OCI-LY7 (cell line): ENCODE measurements around the gene ABHD8. TPM values are rescaled to one million over a fixed set of nuclear protein-coding genes. Genes with fewer than 3 reads are reported as not detected.

Experiments used
- BruUV-seq: library from RNA; stranded (reverse); fragments of 400-500 nt; replicated peaks from 2 replicates; lab custom pipeline; 2021; lab: Mats Ljungman, UMichigan
- CTCF ChIA-PET: fragments of 300-600 bp; sonication (Branson Sonifier 250); formaldehyde crosslinking; loops from one replicate; lab custom pipeline; 2022; ENCODE audit warnings: antibody characterized with exemption; ENCODE audit not compliant: unreplicated experiment; lab: Charles Lee
- POLR2A ChIA-PET: fragments of 300-600 bp; sonication (Branson Sonifier 250); formaldehyde crosslinking; loops from one replicate; lab custom pipeline; 2022; ENCODE audit warnings: antibody characterized with exemption; lab: Charles Lee
- DNase-seq: peaks from one replicate; pipeline ENCODE4 v3.0.0-alpha.2; 2015; ENCODE audit warnings: low spot score
- H2AFZ ChIP-seq: fragments of 200-600 bp; sonication (generic), shearing (Covaris generic); 2 replicates; pipeline ENCODE4 v1.6.1; 2014; ENCODE audit warnings: mild to moderate bottlenecking, antibody characterized with exemption, low read length, moderate library complexity
- H3K27ac ChIP-seq: fragments of 200-600 bp; sonication (generic); 2 replicates; pipeline ENCODE4 v1.5.1; 2014; ENCODE audit warnings: mixed run types, low read depth, mild to moderate bottlenecking, moderate library complexity, low read length, inconsistent platforms; ENCODE audit not compliant: poor library complexity, severe bottlenecking
- H3K36me3 ChIP-seq: fragments of 200-600 bp; sonication (generic); 2 replicates; pipeline ENCODE4 v1.6.1; 2014; ENCODE audit warnings: mild to moderate bottlenecking, antibody characterized with exemption, low read length, moderate library complexity, mixed read lengths; ENCODE audit not compliant: insufficient read depth
- H3K4me1 ChIP-seq: fragments of 200-600 bp; sonication (generic); 2 replicates; pipeline ENCODE4 v1.5.1; 2014; ENCODE audit warnings: mild to moderate bottlenecking, low read length; ENCODE audit not compliant: insufficient read depth, poor library complexity, severe bottlenecking
- H3K4me2 ChIP-seq: fragments of 200-600 bp; sonication (generic); 2 replicates; pipeline ENCODE4 v1.6.1; 2014; ENCODE audit warnings: mild to moderate bottlenecking, low read length
- H3K4me3 ChIP-seq: fragments of 200-600 bp; sonication (generic); 2 replicates; pipeline ENCODE4 v1.5.1; 2014; ENCODE audit warnings: mild to moderate bottlenecking, low read depth, low read length; ENCODE audit not compliant: poor library complexity, severe bottlenecking
- H3K79me2 ChIP-seq: fragments of 200-600 bp; sonication (generic); 2 replicates; pipeline ENCODE4 v1.6.1; 2016; ENCODE audit warnings: low read depth, mild to moderate bottlenecking, low read length, moderate library complexity, mixed read lengths; ENCODE audit not compliant: insufficient read depth
- H3K9me2 ChIP-seq: fragments of 200-600 bp; sonication (generic); 2 replicates; pipeline ENCODE4 v1.6.1; 2016; ENCODE audit warnings: mild to moderate bottlenecking, low read length, mixed read lengths; ENCODE audit not compliant: insufficient read depth
- H3K9me3 ChIP-seq: fragments of 200-600 bp; sonication (generic); 2 replicates; pipeline ENCODE4 v1.6.1; 2014; ENCODE audit warnings: mild to moderate bottlenecking, mixed run types, low read length, mixed read lengths
- H4K20me1 ChIP-seq: fragments of 200-600 bp; sonication (generic); 2 replicates; pipeline ENCODE4 v1.6.1; 2014; ENCODE audit warnings: mild to moderate bottlenecking, antibody characterized with exemption, low read length, moderate library complexity, mixed read lengths; ENCODE audit not compliant: insufficient read depth
- CTCF ChIP-seq: fragments of 200-600 bp; sonication (generic); conservative IDR thresholded peaks from 2 replicates; pipeline ENCODE4 v1.5.1; 2014; ENCODE audit warnings: mild to moderate bottlenecking, antibody characterized with exemption, low read length, moderate library complexity, mixed read lengths
- EZH2phosphoT487 ChIP-seq: fragments of 200-600 bp; sonication (generic); IDR thresholded peaks from 2 replicates; pipeline ENCODE4 v1.6.1; 2018; ENCODE audit warnings: low read depth, borderline replicate concordance, mild to moderate bottlenecking, mixed run types, antibody characterized with exemption, low read length, moderate library complexity, mixed read lengths
- intact Hi-C: fragments of 100-400 bp; cut with micrococcal nuclease; formaldehyde crosslinking; loops from one replicate; pipeline ENCODE4 v1.10.0; 2022; ENCODE audit not compliant: unreplicated experiment
- total RNA-seq, 2 experiments: library from RNA; depleted of rRNA in 1 of 2; stranded (reverse); fragments of >200 nt in 1 of 2; shearing (Covaris generic) in 1 of 2; gene quantifications; 2 replicates each; pipeline ENCODE4 v1.2.3, GENCODE V29; 2014 to 2022

ABHD8 gene
- total RNA-seq, 2 experiments from 2014 or later = 11.6 to 18.9 TPM

GRCh38 chr19:17249887-17250548, 53.2 kb downstream of the ABHD8 start:
- no peak overlapping the region for H3K4me3 ChIP-seq
- no TSS peak for BruUV-seq
- ChIA-PET CTCF (interaction anchor here (0.6 kb wide), 1 partner anchor 171 kb away, joined by 3 read pairs; no protein-coding TSS in a partner anchor), POLR2A (interaction anchor here (0.6 to 0.7 kb wide), 2 partner anchors 86 to 182 kb away, joined by 3 to 6 read pairs; no protein-coding TSS in a partner anchor)
- intact Hi-C loops = loop anchor here (10.0 kb wide), 1 partner anchor 355 kb away; no protein-coding TSS in a partner anchor
- H3K4me2 ChIP-seq = no peak overlapping the region
- no peak overlapping the region for H2AFZ ChIP-seq
- TF ChIP-seq EZH2phosphoT487 (no peak), CTCF (no peak)
- H3K4me1 ChIP-seq = peaks cover 11% of the 10 kb centered on the region
- H3K9me2 ChIP-seq = no peaks in the 10 kb centered on the region
- H3K79me2 ChIP-seq = no peaks in the 10 kb centered on the region
- H3K9me3 ChIP-seq = no peaks in the 10 kb centered on the region
- no peak overlapping the region for H3K27ac ChIP-seq
- DNase-seq = no peak
- H3K36me3 ChIP-seq = no peaks in the 10 kb centered on the region
- H4K20me1 ChIP-seq = no peaks in the 10 kb centered on the region

- Histone ChIP-seq H3K27ac (no peak overlapping the region), H3K36me3 (no peaks in the 10 kb centered on the region), H3K9me2 (no peaks in the 10 kb centered on the region), H3K4me3 (no peak overlapping the region), H3K9me3 (no peaks in the 10 kb centered on the region), H3K79me2 (peaks cover 16% of the 10 kb centered on the region; the same call in 1 of the 2 replicates), H3K4me1 (peaks cover 26% of the 10 kb centered on the region), H3K4me2 (no peak overlapping the region), H2AFZ (no peak overlapping the region), H4K20me1 (no peaks in the 10 kb centered on the region)
- ChIA-PET CTCF (interaction anchor here (0.6 kb wide), 1 partner anchor 17 kb away, joined by 3 read pairs; no protein-coding TSS in a partner anchor), POLR2A (interaction anchor here (0.6 to 1.1 kb wide), 5 partner anchors 11 to 92 kb away, joined by 3 to 4 read pairs (median 3); partner anchors contain the start of gene BABAM1)
- intact Hi-C loops = loop anchor here (10.0 kb wide), 1 partner anchor 353 kb away; no protein-coding TSS in a partner anchor
- BruUV-seq = no TSS peak
- no peak for DNase-seq
- TF ChIP-seq EZH2phosphoT487 = no peak
- TF ChIP-seq CTCF = no peak
Measured at GRCh38 chr19:17248011-17248776, 55.0 kb downstream of the ABHD8 start.
